Smooth muscle cell of trachea (primary cell): Measurements from ENCODE around the gene SERPINB6. TPM values are rescaled to one million over a fixed set of nuclear protein-coding genes. Genes with fewer than 3 reads are reported as not detected.

Source experiments
- total RNA-seq: library from RNA; depleted of rRNA; stranded (reverse); fragments of >200 nt; gene quantifications from 2 replicates; pipeline ENCODE4 v1.2.1, GENCODE V29; 2014

Gene SERPINB6
- 105 and 148 TPM in 2 replicates for total RNA-seq

GRCh38 chr6:2971420-2972218 is at the start of gene SERPINB6:
Gene SERPINB6 (minus strand): TSS chr6:2971567. CDS start chr6:2959332, 12,235 bp downstream.

GRCh38 chr6:2999618-3000557 is 28.5 kb upstream of the SERPINB6 start, which contains the start of gene NQO2:
Gene NQO2 (plus strand): TSS chr6:2999894. CDS start chr6:3006553, 6,659 bp downstream.

Other genes starting within 250 kb of the SERPINB6 start
- 0.44 and 0.50 TPM in 2 replicates for gene MYLK4, start 220.6 kb downstream of the SERPINB6 start, total RNA-seq
- gene WRNIP1, start 206.2 kb downstream of the SERPINB6 start, total RNA-seq = 32.1 and 53.4 TPM in 2 replicates
- gene SERPINB1, start 129.7 kb downstream of the SERPINB6 start, total RNA-seq = 18.7 and 30.8 TPM in 2 replicates
- 4.4 and 4.8 TPM in 2 replicates for gene SERPINB9, start 68.3 kb downstream of the SERPINB6 start, total RNA-seq
- gene NQO2, start 28.3 kb upstream of the SERPINB6 start, total RNA-seq = 29.5 and 31.9 TPM in 2 replicates
- 25.7 and 26.6 TPM in 2 replicates for gene RIPK1, start 96.9 kb upstream of the SERPINB6 start, total RNA-seq
- 19.2 and 24.4 TPM in 2 replicates for gene BPHL, start 147.1 kb upstream of the SERPINB6 start, total RNA-seq
- gene TUBB2A, start 186.0 kb upstream of the SERPINB6 start, total RNA-seq = 63.1 and 116 TPM in 2 replicates